Upper lobe of left lung (tissue), 6 donors: ENCODE results near the gene PARVB. TPM values are rescaled to one million over a fixed set of nuclear protein-coding genes. Genes with fewer than 3 reads are reported as not detected.

Source experiments
- ATAC-seq, 2 donors: fragments of 200-7000 bp; cut with Tn5 transposase; one replicate each; pipeline ENCODE4 v1.9.1; 2022; ENCODE audit warnings: mild to moderate bottlenecking in 2 of 2, moderate library complexity in 2 of 2; ENCODE audit not compliant: low FRiP score in 2 of 2
- DNase-seq, 2 donors: peaks; one replicate each; pipeline ENCODE4 v3.0.0-alpha.2; 2019 to 2020
- H3K27ac ChIP-seq, 4 donors: fragments of 200-600 bp; sonication (generic); one replicate each; pipeline ENCODE4 v1.5.1; 2016 to 2019
- H3K27me3 ChIP-seq, 4 donors: fragments of 200-600 bp; sonication (generic); one replicate each; pipeline ENCODE4 v1.5.1; 2017 to 2019
- H3K36me3 ChIP-seq, 4 donors: fragments of 200-600 bp; sonication (generic); one replicate each; pipeline ENCODE4 v1.5.1; 2016 to 2019
- H3K4me1 ChIP-seq, 4 donors: fragments of 200-600 bp; sonication (generic); one replicate each; pipeline ENCODE4 v1.5.1; 2018 to 2019
- H3K4me3 ChIP-seq, 4 donors: fragments of 200-600 bp; sonication (generic); one replicate each; pipeline ENCODE4 v1.5.1; 2017 to 2019; ENCODE audit warnings: mild to moderate bottlenecking in 2 of 4, moderate library complexity in 1 of 4
- H3K9me3 ChIP-seq, 4 donors: fragments of 200-600 bp; sonication (generic); one replicate each; pipeline ENCODE4 v1.5.1; 2018 to 2019
- CTCF ChIP-seq, 6 experiments: fragments of 450-650 bp in 4 of 6; fragments of 200-600 bp in 2 of 6; sonication (generic) in 2 of 6; IDR thresholded peaks; one replicate each; pipeline ENCODE4 v1.5.1; 2016 to 2019; ENCODE audit warnings: antibody characterized with exemption in 6 of 6
- EP300 ChIP-seq, 4 donors: sonication (generic); formaldehyde crosslinking; IDR thresholded peaks; one replicate each; pipeline ENCODE4 v1.5.1; 2017; ENCODE audit warnings: antibody characterized with exemption in 4 of 4, control low read depth in 2 of 4
- POLR2A ChIP-seq, 4 donors: fragments of 450-650 bp; IDR thresholded peaks; one replicate each; pipeline ENCODE4 v1.5.1; 2016 to 2017; ENCODE audit warnings: antibody characterized with exemption in 4 of 4, mild to moderate bottlenecking in 2 of 4
- POLR2AphosphoS5 ChIP-seq, 2 donors: sonication (generic); formaldehyde crosslinking; IDR thresholded peaks; one replicate each; pipeline ENCODE4 v1.5.1; 2017; ENCODE audit warnings: antibody characterized with exemption in 2 of 2
- WGBS, 2 donors: methylation state at CpG; one replicate each; pipeline ENCODE4 v1.1.5; 2017 to 2018; 5-methylcytosine and 5-hydroxymethylcytosine counted together
- total RNA-seq, 6 donors: library from RNA; depleted of rRNA in 4 of 6; stranded (reverse); fragments of >200 nt in 4 of 6; gene quantifications; one replicate each; pipeline versions ENCODE4 v1.1.0 to v1.2.1, GENCODE V29; 2016 to 2021
- donor health status: DM: no; HTN: no; CAD: no; lungs with moderate emphysema.
- donor health status: DM: no; HTN: yes; CAD: no; lungs with severe emphysema.

PARVB gene
- 10 to 100 TPM; 14.5 to 56.1 (median 37.0) TPM for total RNA-seq

DNA sequence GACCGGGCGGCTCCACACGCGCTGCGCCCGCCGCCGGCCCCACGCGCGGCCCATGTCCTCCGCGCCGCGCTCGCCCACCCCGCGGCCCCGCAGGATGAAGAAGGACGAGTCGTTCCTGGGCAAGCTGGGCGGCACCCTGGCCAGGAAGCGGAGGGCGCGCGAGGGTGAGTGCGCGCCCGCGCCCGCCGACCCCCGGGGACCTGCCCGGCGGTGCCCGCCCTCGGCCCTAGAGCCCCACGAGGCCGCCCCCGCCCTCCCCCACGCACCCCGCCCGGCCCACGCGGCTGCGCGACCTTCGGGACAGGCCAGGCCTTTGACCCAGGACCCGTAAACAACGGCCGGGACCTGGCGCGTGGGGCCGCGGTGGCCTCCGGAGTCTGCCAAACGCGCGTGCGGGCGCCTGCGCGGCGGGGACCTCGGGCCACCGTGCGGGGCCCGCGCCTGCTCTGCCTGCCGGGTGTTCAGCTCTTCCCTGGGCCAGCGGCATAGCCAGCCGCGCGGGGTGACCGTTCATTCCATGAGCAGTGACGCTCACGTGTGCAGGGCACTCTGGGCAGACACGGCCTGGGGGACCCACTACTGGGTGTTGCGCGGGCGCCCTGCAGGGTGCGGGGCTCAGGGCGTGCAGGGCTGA, at the start of gene PARVB:
PARVB (plus strand) TSS at position 15 of the 634 bp plus-strand sequence; CDS start at position 53, 38 bp downstream.
- Histone ChIP-seq H3K4me1 (peaks cover 33 to 57% (median 40%) of the 10 kb centered on the region in 4 donors), H3K4me3 (peak within 1 kb of the TSS; percentile 35 to 71 (median 67)), H3K27me3 (peaks cover 0 to 6% (median 0%) of the 10 kb centered on the region in 4 donors), H3K9me3 (no peaks in the 10 kb centered on the region), H3K27ac (peak within 1 kb of the TSS; percentile 94 to 98 (median 96)), H3K36me3 (no peaks in the 10 kb centered on the region)
- TF ChIP-seq EP300 (IDR thresholded peaks at IDR 0.05) (no peak), POLR2A (IDR thresholded peaks at IDR 0.05) (peak in 1 of 4 donors; percentile 52), CTCF (IDR thresholded peaks at IDR 0.05) (no peak), POLR2AphosphoS5 (IDR thresholded peaks at IDR 0.05) (no peak)
- 1 to 2% methylated on average over 28 to 49 of the region's 83 CpGs for WGBS, 2 donors
- DNase-seq (peak in 1 of 2 donors; percentile 91), ATAC-seq (peak in 1 of 2 donors; percentile 12)

DNA sequence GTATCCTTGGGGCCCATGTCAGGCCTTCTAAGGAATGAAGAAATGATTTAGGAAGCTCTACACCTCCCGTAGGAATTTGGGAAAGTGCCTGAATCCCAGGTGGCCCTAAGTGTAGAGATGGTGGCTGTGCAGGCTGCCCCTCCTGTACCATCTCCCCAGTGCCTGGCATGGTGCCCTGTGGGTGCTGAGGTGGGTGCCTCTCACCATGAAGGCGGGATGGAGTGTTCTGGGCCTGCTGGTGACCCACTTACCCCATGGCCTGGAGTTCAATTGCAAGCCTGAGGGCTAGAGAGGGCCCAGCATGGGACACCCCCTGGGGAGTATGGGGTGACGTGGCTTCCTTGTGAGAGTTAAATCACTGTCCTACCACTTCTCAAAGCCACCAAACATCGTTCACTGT, 49.1 kb upstream of the PARVB start:
- WGBS, 2 donors, result 58 to 70% methylated on average over 3 to 4 of the region's 4 CpGs
- no peak for TF ChIP-seq POLR2A (IDR thresholded peaks at IDR 0.05)
- no peak for TF ChIP-seq CTCF (IDR thresholded peaks at IDR 0.05)
- no peak for TF ChIP-seq EP300 (IDR thresholded peaks at IDR 0.05)
- no peak for TF ChIP-seq POLR2AphosphoS5 (IDR thresholded peaks at IDR 0.05)
- no peaks in the 10 kb centered on the region for H3K4me1 ChIP-seq
- DNase-seq (no peak), ATAC-seq (no peak)
- no peaks in the 10 kb centered on the region for H3K9me3 ChIP-seq
- H3K36me3 ChIP-seq, result peaks cover 18 to 99% (median 77%) of the 10 kb centered on the region in 4 donors
- no peak overlapping the region for H3K4me3 ChIP-seq
- no peak overlapping the region for H3K27ac ChIP-seq
- no peaks in the 10 kb centered on the region for H3K27me3 ChIP-seq

GRCh38 chr22:43976861-43977795, 47.0 kb upstream of the PARVB start:
- H3K9me3 ChIP-seq, result no peaks in the 10 kb centered on the region
- H3K36me3 ChIP-seq, result peaks cover 18 to 100% (median 86%) of the 10 kb centered on the region in 4 donors
- H3K27me3 ChIP-seq, result no peaks in the 10 kb centered on the region
- H3K4me1 ChIP-seq, result no peaks in the 10 kb centered on the region
- TF ChIP-seq POLR2A (IDR thresholded peaks at IDR 0.05) (no peak), CTCF (IDR thresholded peaks at IDR 0.05) (no peak), POLR2AphosphoS5 (IDR thresholded peaks at IDR 0.05) (no peak), EP300 (IDR thresholded peaks at IDR 0.05) (no peak)
- H3K27ac ChIP-seq, result no peak overlapping the region
- 91 to 95% methylated on average over 13 to 19 of the region's 19 CpGs for WGBS, 2 donors
- DNase-seq, result no peak
- ATAC-seq, result no peak
- no peak overlapping the region for H3K4me3 ChIP-seq

DNA sequence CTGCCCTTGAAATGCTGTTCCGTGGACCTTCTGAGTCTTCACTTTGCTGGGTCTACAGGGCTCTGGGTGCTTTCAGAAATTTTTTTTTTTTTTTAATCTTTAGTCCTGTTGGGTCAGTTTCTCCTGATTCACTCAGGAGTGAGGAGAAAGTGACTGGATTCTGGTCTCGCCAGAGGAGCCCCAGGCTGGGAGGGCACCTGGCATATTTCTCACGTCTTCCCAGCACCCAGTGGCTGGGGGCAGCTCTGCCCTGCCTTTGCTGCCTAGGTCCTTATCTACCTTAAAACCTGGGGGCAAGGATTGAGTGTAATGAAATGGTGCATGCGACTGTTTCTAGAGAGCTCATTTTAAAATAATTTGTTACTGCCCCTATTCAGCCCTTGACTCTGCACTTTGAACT, 45.5 kb upstream of the PARVB start:
- H3K27me3 ChIP-seq, result no peaks in the 10 kb centered on the region
- TF ChIP-seq CTCF (IDR thresholded peaks at IDR 0.05), result no peak
- TF ChIP-seq EP300 (IDR thresholded peaks at IDR 0.05), result no peak
- TF ChIP-seq POLR2A (IDR thresholded peaks at IDR 0.05), result no peak
- no peak for TF ChIP-seq POLR2AphosphoS5 (IDR thresholded peaks at IDR 0.05)
- no peak overlapping the region for H3K27ac ChIP-seq
- no peaks in the 10 kb centered on the region for H3K4me1 ChIP-seq
- no peak for ATAC-seq
- peaks cover 14 to 99% (median 80%) of the 10 kb centered on the region in 4 donors for H3K36me3 ChIP-seq
- H3K9me3 ChIP-seq, result no peaks in the 10 kb centered on the region
- no peak overlapping the region for H3K4me3 ChIP-seq
- no peak for DNase-seq
- WGBS, 2 donors, result 92 to 96% methylated on average over 4 of the region's 4 CpGs
